AG04450 (cell line): Measurements from ENCODE around the gene SHTN1. TPM values are rescaled to one million over a fixed set of nuclear protein-coding genes. Genes with fewer than 3 reads are reported as not detected.

Experiments
- CTCF ChIA-PET: fragments of 300-600, 350-600 bp; formaldehyde crosslinking; extraction: SDS; loops from one replicate; lab custom pipeline; 2022; ENCODE audit warnings: antibody characterized with exemption, inconsistent platforms; lab: Charles Lee
- POLR2A ChIA-PET: fragments of 350-600 bp; formaldehyde crosslinking; extraction: SDS; loops from one replicate; lab custom pipeline; 2021; ENCODE audit warnings: antibody characterized with exemption, inconsistent platforms; lab: Yijun Ruan, JAX
- DNase-seq: peaks from one replicate; pipeline ENCODE4 v3.0.0-alpha.2; 2011; ENCODE audit warnings: low read depth, low spot score
- H3K27ac ChIP-seq: one replicate; pipeline ENCODE4 v1.5.1; 2012; ENCODE audit warnings: low read depth, low read length, control low read depth
- H3K27me3 ChIP-seq: one replicate; pipeline ENCODE4 v1.6.0; 2012; ENCODE audit warnings: low read length; ENCODE audit not compliant: control insufficient read depth, insufficient read depth
- H3K4me3 ChIP-seq: 2 replicates; pipeline ENCODE4 v1.5.1; 2011; ENCODE audit warnings: mild to moderate bottlenecking, low read depth, low read length, control low read depth
- H3K9me3 ChIP-seq: 2 replicates; pipeline ENCODE4 v1.5.1; 2012; ENCODE audit warnings: low read length; ENCODE audit not compliant: control insufficient read depth, insufficient read depth
- polyA plus RNA-seq: library from polyadenylated mRNA; depleted of rRNA; stranded (reverse); fragments of >200 nt; gene quantifications from 2 replicates; pipeline ENCODE4 v1.2.3, GENCODE V29; 2011
- TF ChIP-seq, protein P1 (sequence below): IDR thresholded peaks from 2 replicates; pipeline ENCODE4 v1.5.1; 2011; ENCODE audit warnings: low read depth, low read length, control low read depth, inconsistent platforms

SHTN1 gene
- polyA plus RNA-seq, 1 experiment, result 9.9 TPM

DNA sequence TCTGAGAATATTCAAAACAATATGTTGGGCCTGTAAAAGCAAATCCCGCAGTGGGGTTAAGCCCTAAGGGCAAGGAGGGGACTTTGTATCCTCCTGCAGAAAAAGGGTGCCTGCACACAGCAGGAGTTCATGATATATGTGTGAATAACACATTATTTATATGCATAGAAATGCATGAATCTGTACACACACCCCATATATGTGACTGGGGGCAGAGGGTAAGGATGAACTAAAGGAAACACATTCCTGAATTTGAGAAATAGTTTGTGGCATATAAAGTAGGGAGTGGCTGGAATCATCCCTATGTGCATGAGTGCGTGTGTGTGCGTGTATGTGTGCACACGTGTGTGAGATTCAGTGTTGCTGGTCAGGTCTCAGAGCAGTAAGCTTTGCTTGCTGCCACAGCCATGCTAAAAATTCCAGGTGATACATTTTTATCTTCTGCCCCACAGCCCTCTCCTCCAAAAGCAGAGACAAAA is 136.8 kb downstream of the SHTN1 start:
- CTCF ChIA-PET, result no interaction called here

DNA sequence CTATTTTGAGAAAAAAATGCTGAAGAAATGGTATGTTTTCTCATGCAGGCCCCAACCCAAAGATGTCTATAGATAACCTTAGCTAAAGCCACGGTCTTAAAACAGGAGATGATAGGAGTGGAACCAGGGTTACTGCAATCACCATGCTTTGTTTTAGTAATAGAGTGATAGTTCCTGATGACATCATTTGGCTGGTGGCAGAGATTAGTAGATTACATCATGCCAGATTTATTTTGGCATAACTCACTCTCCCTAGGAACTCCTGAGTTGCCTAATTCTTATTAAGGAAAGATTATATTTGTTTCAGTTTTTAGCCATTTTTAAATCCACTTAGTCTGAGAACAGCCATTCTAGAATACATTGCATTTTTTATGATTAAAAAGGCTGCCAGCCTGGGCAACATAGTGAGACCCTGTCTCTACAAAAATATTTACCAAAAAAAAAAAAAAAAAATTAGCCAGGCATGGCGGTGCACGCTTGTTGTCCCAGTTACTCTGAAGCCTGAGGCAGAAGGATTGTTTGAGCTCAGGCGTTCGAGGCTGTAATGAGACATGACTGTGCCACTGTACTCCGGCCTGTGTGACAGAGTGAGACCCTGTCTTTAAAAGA is 137.9 kb downstream of the SHTN1 start:
- CTCF ChIA-PET, result interaction anchor here (0.6 kb wide), 1 partner anchor 1211 kb away, joined by 3 read pairs; no protein-coding TSS in a partner anchor
- no peak for DNase-seq

More for the DNA sequence above, 136.8 kb downstream of the SHTN1 start:
- Histone ChIP-seq H3K27me3 (peaks cover 16% of the 10 kb centered on the region), H3K27ac (no peak overlapping the region), H3K4me3 (no peak overlapping the region), H3K9me3 (no peaks in the 10 kb centered on the region)
- POLR2A ChIA-PET, result no interaction called here
- DNase-seq, result no peak
- TF ChIP-seq, protein P1, sequence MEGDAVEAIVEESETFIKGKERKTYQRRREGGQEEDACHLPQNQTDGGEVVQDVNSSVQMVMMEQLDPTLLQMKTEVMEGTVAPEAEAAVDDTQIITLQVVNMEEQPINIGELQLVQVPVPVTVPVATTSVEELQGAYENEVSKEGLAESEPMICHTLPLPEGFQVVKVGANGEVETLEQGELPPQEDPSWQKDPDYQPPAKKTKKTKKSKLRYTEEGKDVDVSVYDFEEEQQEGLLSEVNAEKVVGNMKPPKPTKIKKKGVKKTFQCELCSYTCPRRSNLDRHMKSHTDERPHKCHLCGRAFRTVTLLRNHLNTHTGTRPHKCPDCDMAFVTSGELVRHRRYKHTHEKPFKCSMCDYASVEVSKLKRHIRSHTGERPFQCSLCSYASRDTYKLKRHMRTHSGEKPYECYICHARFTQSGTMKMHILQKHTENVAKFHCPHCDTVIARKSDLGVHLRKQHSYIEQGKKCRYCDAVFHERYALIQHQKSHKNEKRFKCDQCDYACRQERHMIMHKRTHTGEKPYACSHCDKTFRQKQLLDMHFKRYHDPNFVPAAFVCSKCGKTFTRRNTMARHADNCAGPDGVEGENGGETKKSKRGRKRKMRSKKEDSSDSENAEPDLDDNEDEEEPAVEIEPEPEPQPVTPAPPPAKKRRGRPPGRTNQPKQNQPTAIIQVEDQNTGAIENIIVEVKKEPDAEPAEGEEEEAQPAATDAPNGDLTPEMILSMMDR, result no peak

DNA sequence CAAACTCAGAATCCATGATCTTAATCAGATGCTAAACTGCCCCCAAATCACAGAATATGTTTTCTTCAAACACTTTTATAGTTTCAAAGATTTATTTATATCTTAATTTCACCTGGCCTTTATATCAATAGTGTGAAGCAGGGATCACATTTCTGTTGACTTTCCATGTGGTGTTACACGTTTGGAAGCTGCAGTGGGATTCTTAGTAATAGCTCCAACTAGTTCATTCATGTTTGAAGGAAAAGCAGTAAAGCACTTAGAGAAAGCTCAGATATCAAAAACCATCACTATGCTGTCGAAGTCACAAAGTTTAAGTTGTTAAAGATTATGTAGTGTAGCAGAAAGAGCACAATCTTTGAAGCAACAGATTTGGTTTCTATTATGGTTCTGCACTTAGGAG is 138.9 kb downstream of the SHTN1 start:
- CTCF ChIA-PET, result no interaction called here
- Histone ChIP-seq H3K9me3 (no peaks in the 10 kb centered on the region), H3K27ac (no peak overlapping the region), H3K4me3 (no peak overlapping the region), H3K27me3 (peaks cover 11% of the 10 kb centered on the region)
- POLR2A ChIA-PET, result no interaction called here
- DNase-seq, result no peak
- TF ChIP-seq, protein P1, result no peak

More for the DNA sequence above, 137.9 kb downstream of the SHTN1 start:
- H3K27me3 ChIP-seq, result peaks cover 13% of the 10 kb centered on the region
- TF ChIP-seq, protein P1, result no peak
- no peak overlapping the region for H3K4me3 ChIP-seq
- POLR2A ChIA-PET, result no interaction called here
- no peaks in the 10 kb centered on the region for H3K9me3 ChIP-seq
- H3K27ac ChIP-seq, result no peak overlapping the region

DNA sequence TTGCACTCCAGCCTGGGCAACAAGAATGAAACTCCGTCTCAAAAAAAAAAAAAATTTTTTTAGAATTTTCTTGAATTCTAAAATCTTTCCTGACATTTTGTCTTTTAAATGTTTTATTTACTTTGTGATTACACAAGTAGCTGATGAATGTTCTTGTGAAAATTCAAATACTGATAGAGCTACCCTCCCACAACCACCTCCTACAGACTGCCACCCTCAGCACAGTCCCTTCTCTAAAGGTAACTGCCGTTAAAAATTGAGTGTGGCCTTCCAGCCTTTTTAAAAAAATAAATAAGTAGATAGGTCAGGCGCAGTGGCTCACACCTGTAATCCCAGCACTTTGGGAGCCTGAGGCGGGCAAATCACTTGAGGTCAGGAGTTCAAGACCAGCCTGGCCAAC is 140.6 kb downstream of the SHTN1 start:
- Histone ChIP-seq H3K4me3 (no peak overlapping the region), H3K27ac (no peak overlapping the region), H3K27me3 (peaks cover 14% of the 10 kb centered on the region), H3K9me3 (no peaks in the 10 kb centered on the region)
- no peak for DNase-seq
- ChIA-PET CTCF (no interaction called here), POLR2A (no interaction called here)
- TF ChIP-seq, protein P1, result no peak

DNA sequence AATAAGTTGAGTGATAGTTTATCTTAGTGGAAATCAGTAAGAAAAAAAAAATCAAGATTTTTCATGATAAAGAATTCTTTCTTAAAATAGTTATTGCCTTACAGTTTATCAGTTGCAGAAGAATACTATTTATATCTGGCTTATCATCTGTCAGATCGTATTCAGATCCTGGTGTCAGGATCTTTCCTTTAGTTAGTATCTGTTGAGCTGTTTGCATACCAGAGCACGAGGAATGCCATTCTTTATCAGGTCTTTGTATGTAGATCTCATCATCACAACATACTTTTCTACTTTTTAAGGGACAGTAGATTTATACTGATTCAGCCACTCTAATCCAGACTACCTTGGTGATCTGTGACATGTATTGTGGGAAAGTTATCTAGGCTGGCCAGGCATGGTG is 143.2 kb downstream of the SHTN1 start:
- Histone ChIP-seq H3K9me3 (no peaks in the 10 kb centered on the region), H3K4me3 (no peak overlapping the region), H3K27ac (no peak overlapping the region), H3K27me3 (peaks cover 3% of the 10 kb centered on the region)
- TF ChIP-seq, protein P1, result no peak
- CTCF ChIA-PET, result no interaction called here
- POLR2A ChIA-PET, result no interaction called here
- DNase-seq, result no peak
